NCI-H2227 treated with DMSO at 0.1 percent for 48 hours (cell line): ENCODE measurements around the gene IFNB1.
A peak's percentile ranks its signal among the peaks of the same experiment; 100 is the strongest.

Experiments
- DNase-seq: peaks from one replicate; lab custom pipeline; 2025; lab: John Stamatoyannopoulos, UW

The IFNB1 gene

GRCh38 chr9:21077781-21078180 lies at the start of gene IFNB1:
Gene IFNB1, minus strand, starts transcription at chr9:21077942. Its CDS starts 73 bp downstream, at chr9:21077869.
- DNase-seq, result no peak

GRCh38 chr9:21121595-21122251 lies 44.0 kb upstream of the IFNB1 start:
- no peak for DNase-seq

- DNase-seq, result no peak
These were observed 43.3 kb upstream of the IFNB1 start for GRCh38 chr9:21121079-21121478.

- no peak for DNase-seq
These were observed 41.5 kb upstream of the IFNB1 start for GRCh38 chr9:21119093-21119770.

GRCh38 chr9:21114311-21114710 lies 36.6 kb upstream of the IFNB1 start:
- no peak for DNase-seq

GRCh38 chr9:21110708-21111576 lies 33.2 kb upstream of the IFNB1 start:
- DNase-seq, result peak; percentile 69

- no peak for DNase-seq
These were observed 27.0 kb upstream of the IFNB1 start for GRCh38 chr9:21104787-21105186.

- no peak for DNase-seq
These were observed 24.6 kb upstream of the IFNB1 start for GRCh38 chr9:21102305-21102704.

- DNase-seq, result no peak
These were observed 20.1 kb upstream of the IFNB1 start for GRCh38 chr9:21097817-21098216.

GRCh38 chr9:21096901-21097255 lies 19.1 kb upstream of the IFNB1 start:
- no peak for DNase-seq

GRCh38 chr9:21096172-21096900 lies 18.6 kb upstream of the IFNB1 start:
- DNase-seq, result no peak

GRCh38 chr9:21095561-21095960 lies 17.8 kb upstream of the IFNB1 start:
- no peak for DNase-seq

- DNase-seq, result no peak
These were observed 8.8 kb upstream of the IFNB1 start for GRCh38 chr9:21086538-21086937.

GRCh38 chr9:21085005-21085404 lies 7.3 kb upstream of the IFNB1 start:
- no peak for DNase-seq

- no peak for DNase-seq
These were observed 6.6 kb upstream of the IFNB1 start for GRCh38 chr9:21084242-21084850.

GRCh38 chr9:21082671-21083070 lies 4.9 kb upstream of the IFNB1 start:
- DNase-seq, result no peak

GRCh38 chr9:21081999-21082398 lies 4.3 kb upstream of the IFNB1 start:
- no peak for DNase-seq

- DNase-seq, result no peak
These were observed 3.7 kb upstream of the IFNB1 start for GRCh38 chr9:21081451-21081850.

GRCh38 chr9:21080793-21081192 lies 3.1 kb upstream of the IFNB1 start:
- DNase-seq, result no peak

- no peak for DNase-seq
These were observed 960 bp upstream of the IFNB1 start for GRCh38 chr9:21078702-21079101.

GRCh38 chr9:21075484-21075883 lies 2.3 kb downstream of the IFNB1 start:
- DNase-seq, result no peak

- no peak for DNase-seq
These were observed 6.8 kb downstream of the IFNB1 start for GRCh38 chr9:21070906-21071305.
